A549 (cell line): ENCODE measurements around the gene ATP5PD. TPM values are rescaled to one million over a fixed set of nuclear protein-coding genes. Genes with fewer than 3 reads are reported as not detected.

Experiments
- ATOH8 ChIP-seq: fragments of 250-450 bp; sonication (Bioruptor Pico); IDR thresholded peaks from 2 replicates; pipeline ENCODE4 v1.5.0; 2020; ENCODE audit warnings: low read depth, mild to moderate bottlenecking, moderate library complexity
- BCL3 ChIP-seq: fragments of >200 bp; sonication (Bioruptor Twin); formaldehyde crosslinking; IDR thresholded peaks from 3 replicates; pipeline ENCODE4 v1.6.1; 2016
- BHLHE40 ChIP-seq: IDR thresholded peaks from 2 replicates; pipeline ENCODE4 v1.6.1; 2012; ENCODE audit warnings: low read depth, low read length, inconsistent platforms
- CBX2 ChIP-seq: fragments of 200-600 bp; sonication (generic); IDR thresholded peaks from 2 replicates; pipeline ENCODE4 v1.6.1; 2016; ENCODE audit warnings: low read depth, mild to moderate bottlenecking, borderline replicate concordance
- CEBPB ChIP-seq, 2 experiments: fragments of >200 bp in 1 of 2; sonication (Bioruptor Twin) in 1 of 2; formaldehyde crosslinking in 1 of 2; IDR thresholded peaks; 2 replicates each; pipeline ENCODE4 v1.6.1; 2012 to 2016
- CHD2 ChIP-seq: fragments of 150-350 bp; IDR thresholded peaks from 2 replicates; pipeline ENCODE4 v1.6.1; 2014; ENCODE audit warnings: low read length; ENCODE audit not compliant: partially characterized antibody
- CTCF ChIP-seq: fragments of >200 bp; sonication (Bioruptor Twin); formaldehyde crosslinking; IDR thresholded peaks from 3 replicates; pipeline ENCODE4 v1.5.1; 2016
- EHF ChIP-seq: fragments of 250-450 bp; sonication (Bioruptor Pico); IDR thresholded peaks from 2 replicates; pipeline ENCODE4 v1.5.0; 2020; ENCODE audit warnings: mild to moderate bottlenecking
- ESRRA ChIP-seq: fragments of 150-350 bp; IDR thresholded peaks from 2 replicates; pipeline ENCODE4 v1.6.1; 2014; ENCODE audit warnings: mild to moderate bottlenecking, low read length, borderline replicate concordance
- FOSL2 ChIP-seq, 2 experiments: fragments of 450-650 bp in 1 of 2; fragments of >200 bp in 1 of 2; sonication (Bioruptor Twin) in 1 of 2; formaldehyde crosslinking; IDR thresholded peaks; 2 replicates each; pipeline versions ENCODE4 v1.5.0 to v1.6.1; 2016 to 2020; ENCODE audit warnings: mild to moderate bottlenecking in 1 of 2, moderate library complexity in 1 of 2
- GATA3 ChIP-seq: IDR thresholded peaks from 2 replicates; pipeline ENCODE4 v1.6.1; 2012; ENCODE audit warnings: borderline replicate concordance
- HMGXB4 ChIP-seq: fragments of 250-450 bp; sonication (Bioruptor Pico); IDR thresholded peaks from 2 replicates; pipeline ENCODE4 v1.5.0; 2021; ENCODE audit warnings: mild to moderate bottlenecking, moderate library complexity, borderline replicate concordance
- HOXA7 ChIP-seq: fragments of 250-450 bp; sonication (Bioruptor Pico); IDR thresholded peaks from 2 replicates; pipeline ENCODE4 v1.5.0; 2020; ENCODE audit warnings: mild to moderate bottlenecking, moderate library complexity
- HOXB13 ChIP-seq: fragments of 250-450 bp; sonication (Bioruptor Pico); IDR thresholded peaks from 2 replicates; pipeline ENCODE4 v1.5.0; 2020; ENCODE audit warnings: low read depth, mild to moderate bottlenecking, moderate library complexity
- HOXB5 ChIP-seq: fragments of 250-450 bp; sonication (Bioruptor Pico); IDR thresholded peaks from 2 replicates; pipeline ENCODE4 v1.5.0; 2020; ENCODE audit warnings: mild to moderate bottlenecking, moderate library complexity
- KDM1A ChIP-seq: fragments of 200-600 bp; sonication (generic); IDR thresholded peaks from 2 replicates; pipeline ENCODE4 v1.6.1; 2016; ENCODE audit warnings: low read depth, mild to moderate bottlenecking
- KDM5A ChIP-seq: fragments of 200-600 bp; sonication (generic); IDR thresholded peaks from 2 replicates; pipeline ENCODE4 v1.6.1; 2016; ENCODE audit warnings: antibody characterized with exemption, mild to moderate bottlenecking
- MAFK ChIP-seq: fragments of 450-650 bp; IDR thresholded peaks from 2 replicates; pipeline ENCODE4 v1.6.1; 2014; ENCODE audit not compliant: partially characterized antibody
- MAX ChIP-seq: IDR thresholded peaks from 2 replicates; pipeline ENCODE4 v1.6.1; 2012
- POLR2AphosphoS2 ChIP-seq: conservative IDR thresholded peaks from 2 replicates; pipeline ENCODE4 v1.6.1; 2012; ENCODE audit warnings: low read length, improper control_type of control experiment, inconsistent platforms
- RCOR1 ChIP-seq: fragments of 150-350 bp; IDR thresholded peaks from 2 replicates; pipeline ENCODE4 v1.6.1; 2014; ENCODE audit warnings: antibody characterized with exemption, low read length, low read depth
- REST ChIP-seq: fragments of 200-600 bp; sonication (generic); IDR thresholded peaks from 2 replicates; pipeline ENCODE4 v1.6.1; 2016; ENCODE audit warnings: antibody characterized with exemption, mild to moderate bottlenecking, moderate library complexity
- RNF2 ChIP-seq: fragments of 200-600 bp; sonication (generic); IDR thresholded peaks from 2 replicates; pipeline ENCODE4 v1.6.1; 2016; ENCODE audit warnings: low read depth, mild to moderate bottlenecking, antibody characterized with exemption, moderate library complexity, borderline replicate concordance
- SMC3 ChIP-seq: fragments of >200 bp; sonication (Bioruptor Twin); formaldehyde crosslinking; IDR thresholded peaks from 3 replicates; pipeline ENCODE4 v1.6.1; 2018; ENCODE audit warnings: inconsistent platforms
- TFCP2L1 ChIP-seq: fragments of 250-450 bp; sonication (Bioruptor Pico); IDR thresholded peaks from 2 replicates; pipeline ENCODE4 v1.5.0; 2021; ENCODE audit warnings: mild to moderate bottlenecking
- USF2 ChIP-seq: fragments of 450-650 bp; IDR thresholded peaks from 2 replicates; pipeline ENCODE4 v1.6.1; 2014; ENCODE audit warnings: antibody characterized with exemption
- ZFP36 ChIP-seq: fragments of 450-650 bp; IDR thresholded peaks from 2 replicates; pipeline ENCODE4 v1.6.1; 2014; ENCODE audit warnings: borderline replicate concordance; ENCODE audit not compliant: partially characterized antibody
- ZNF302 ChIP-seq: fragments of 250-450 bp; sonication (Bioruptor Pico); IDR thresholded peaks from 2 replicates; pipeline ENCODE4 v1.9.0; 2021; ENCODE audit warnings: inconsistent platforms, mild to moderate bottlenecking, moderate library complexity
- ZSCAN20 ChIP-seq: fragments of 250-450 bp; sonication (Bioruptor Pico); IDR thresholded peaks from 2 replicates; pipeline ENCODE4 v1.8.0; 2022; ENCODE audit warnings: mild to moderate bottlenecking, moderate library complexity
- polyA plus RNA-seq, 4 experiments: library from polyadenylated mRNA; depleted of rRNA in 3 of 4; stranded (reverse); fragments of >200 nt; fragmentation: RNase III in 1 of 4; extraction: RNeasy Plus Mini Kit Qiagen cat#74134 plus additional on column Dnase treatment in 1 of 4; gene quantifications; 2 replicates in 3 of 4; 3 replicates in 1 of 4; pipeline ENCODE4 v1.2.3, GENCODE V29; 2011 to 2017

ATP5PD gene
- polyA plus RNA-seq, 2 of the 4 experiments (the other 2 are of a cell fraction) = 333 to 463 TPM

GRCh38 chr17:75033346-75034235 lies 13.2 kb downstream of the ATP5PD start (continued):
- TF ChIP-seq BCL3 (no peak), ZSCAN20 (no peak), EHF (0 out of 2 replicates have a peak, but pooled peaks have one; percentile 38), HOXB13 (no peak), MAFK (no peak), REST (no peak), FOSL2 (IDR thresholded peaks at IDR 0.05) (no peak), FOSL2 (CRISPR knock-in tag; IDR thresholded peaks at IDR 0.05) (no peak), TFCP2L1 (CRISPR knock-in tag) (0 out of 2 replicates have a peak, but pooled peaks have one; percentile 14), RCOR1 (0 out of 2 replicates have a peak, but pooled peaks have one; percentile 28), ZNF302 (CRISPR knock-in tag) (no peak), MAX (peak; percentile 96), HOXB5 (CRISPR knock-in tag) (peak; percentile 61; the same call in 1 of the 2 replicates), CEBPB (IDR thresholded peaks at IDR 0.05) (peak in 1 of 2 experiments; percentile 33; a peak in 1 of 4 replicates), USF2 (peak; percentile 88), GATA3 (peak; percentile 20; the same call in 1 of the 2 replicates), ZFP36 (no peak), CTCF (no peak), CHD2 (peak; percentile 37), HMGXB4 (CRISPR knock-in tag) (peak; percentile 95; the same call in 1 of the 2 replicates), ESRRA (peak; percentile 61; the same call in 1 of the 2 replicates), KDM1A (no peak; the same call in 1 of the 2 replicates), RNF2 (0 out of 2 replicates have a peak, but pooled peaks have one; percentile 13), BHLHE40 (peak; percentile 50; the same call in 1 of the 2 replicates), SMC3 (peak; percentile 29; the same call in 2 of the 3 replicates), HOXA7 (CRISPR knock-in tag) (0 out of 2 replicates have a peak, but pooled peaks have one; percentile 54), CBX2 (no peak), POLR2AphosphoS2 (no peak), KDM5A (no peak), ATOH8 (CRISPR knock-in tag) (no peak)
